IMR-90 (cell line): ENCODE results near the gene ANXA4. TPM values are rescaled to one million over a fixed set of nuclear protein-coding genes. Genes with fewer than 3 reads are reported as not detected.

Experiments used
- ATAC-seq: fragments of 200-7000 bp; cut with Tn5 transposase; 2 replicates; pipeline ENCODE4 v1.9.1; 2020; ENCODE audit warnings: low read depth, mild to moderate bottlenecking, moderate library complexity
- BruUV-seq: library from RNA; stranded (reverse); fragments of 400-500 nt; replicated peaks from 2 replicates; lab custom pipeline; 2021; lab: Mats Ljungman, UMichigan
- CTCF ChIA-PET: fragments of 300-600 bp; formaldehyde crosslinking; extraction: SDS; loops from one replicate; lab custom pipeline; 2021; ENCODE audit warnings: antibody characterized with exemption; lab: Yijun Ruan, JAX
- POLR2A ChIA-PET: fragments of 300-600 bp; sonication (Branson Sonifier 250); formaldehyde crosslinking; loops from one replicate; lab custom pipeline; 2022; ENCODE audit warnings: antibody characterized with exemption; ENCODE audit not compliant: unreplicated experiment; lab: Charles Lee
- DNase-seq: peaks from one replicate; pipeline ENCODE4 v3.0.0; 2013
- H2AFZ ChIP-seq: replicated peaks from 2 replicates; pipeline ENCODE3; 2013; ENCODE audit warnings: low read length, mild to moderate bottlenecking; ENCODE audit not compliant: poor library complexity
- H2AK5ac ChIP-seq: 2 replicates; pipeline ENCODE4 v1.6.1; 2013; ENCODE audit warnings: low read depth, low read length, inconsistent platforms
- H2AK9ac ChIP-seq: replicated peaks from 2 replicates; pipeline ENCODE3; 2013; ENCODE audit warnings: mild to moderate bottlenecking, low read depth, low read length, moderate library complexity; ENCODE audit not compliant: poor library complexity
- H2BK120ac ChIP-seq: 2 replicates; pipeline ENCODE4 v1.6.1; 2013; ENCODE audit warnings: low read depth, low read length, inconsistent platforms
- H2BK15ac ChIP-seq: 3 replicates; pipeline ENCODE4 v1.6.1; 2013; ENCODE audit warnings: low read depth, low read length, inconsistent platforms
- H2BK20ac ChIP-seq: 2 replicates; pipeline ENCODE4 v1.6.1; 2013; ENCODE audit warnings: low read depth, mild to moderate bottlenecking, inconsistent platforms, low read length, moderate library complexity
- H2BK5ac ChIP-seq: 2 replicates; pipeline ENCODE4 v1.6.1; 2013; ENCODE audit warnings: mild to moderate bottlenecking, low read depth, low read length, inconsistent platforms; ENCODE audit not compliant: poor library complexity, severe bottlenecking
- H3K14ac ChIP-seq: replicated peaks from 2 replicates; pipeline ENCODE4 v1.6.1; 2013; ENCODE audit warnings: low read depth, low read length, inconsistent platforms
- H3K18ac ChIP-seq: 2 replicates; pipeline ENCODE4 v1.6.1; 2013; ENCODE audit warnings: low read depth, low read length, control low read depth
- H3K23ac ChIP-seq: 2 replicates; pipeline ENCODE4 v1.6.1; 2013; ENCODE audit warnings: low read depth, low read length, inconsistent platforms
- H3K27ac ChIP-seq: 2 replicates; pipeline ENCODE4 v1.5.1; 2013; ENCODE audit warnings: mild to moderate bottlenecking, control low read depth, low read length; ENCODE audit not compliant: insufficient read depth
- H3K27me3 ChIP-seq: 2 replicates; pipeline ENCODE4 v1.6.1; 2013; ENCODE audit warnings: low read length; ENCODE audit not compliant: control insufficient read depth, insufficient read depth
- H3K36me3 ChIP-seq: 2 replicates; pipeline ENCODE4 v1.6.1; 2013; ENCODE audit warnings: low read length, mixed read lengths; ENCODE audit not compliant: control insufficient read depth, insufficient read depth
- H3K4ac ChIP-seq: 2 replicates; pipeline ENCODE4 v1.6.1; 2013; ENCODE audit warnings: low read depth, low read length, inconsistent platforms
- H3K4me1 ChIP-seq: 2 replicates; pipeline ENCODE4 v1.6.1; 2013; ENCODE audit warnings: low read length, mixed read lengths; ENCODE audit not compliant: control insufficient read depth, insufficient read depth
- H3K4me2 ChIP-seq: 2 replicates; pipeline ENCODE4 v1.6.1; 2013; ENCODE audit warnings: low read depth, mild to moderate bottlenecking, control low read depth, low read length, moderate library complexity
- H3K4me3 ChIP-seq: 2 replicates; pipeline ENCODE4 v1.5.1; 2013; ENCODE audit warnings: low read depth, mild to moderate bottlenecking, control low read depth, low read length, moderate library complexity; ENCODE audit not compliant: insufficient read depth
- H3K56ac ChIP-seq: 2 replicates; pipeline ENCODE4 v1.6.1; 2013; ENCODE audit warnings: low read length, inconsistent platforms; ENCODE audit not compliant: insufficient read depth; ENCODE audit errors: extremely low read depth
- H3K79me1 ChIP-seq, 2 experiments: 2 replicates each; pipeline ENCODE4 v1.6.1; 2013; ENCODE audit warnings: low read length in 2 of 2, inconsistent platforms in 1 of 2, low read depth in 1 of 2
- H3K9ac ChIP-seq: 2 replicates; pipeline ENCODE4 v1.6.1; 2013; ENCODE audit warnings: low read depth, low read length, control low read depth
- H3K9me1 ChIP-seq: 2 replicates; pipeline ENCODE4 v1.6.1; 2013; ENCODE audit warnings: low read length, inconsistent platforms; ENCODE audit not compliant: insufficient read depth
- H3K9me3 ChIP-seq: 2 replicates; pipeline ENCODE4 v1.6.1; 2013; ENCODE audit warnings: low read length; ENCODE audit not compliant: control insufficient read depth, insufficient read depth
- H4K20me1 ChIP-seq: 2 replicates; pipeline ENCODE4 v1.6.1; 2013; ENCODE audit warnings: low read length, inconsistent platforms; ENCODE audit not compliant: insufficient read depth
- H4K5ac ChIP-seq: 2 replicates; pipeline ENCODE4 v1.6.1; 2013; ENCODE audit warnings: mild to moderate bottlenecking, low read depth, low read length, control low read depth
- H4K8ac ChIP-seq, 2 experiments: 2 replicates each; pipeline ENCODE4 v1.6.1; 2013; ENCODE audit warnings: low read depth in 2 of 2, low read length in 2 of 2, control low read depth in 1 of 2, inconsistent platforms in 1 of 2
- H4K91ac ChIP-seq: 2 replicates; pipeline ENCODE4 v1.6.1; 2013; ENCODE audit warnings: low read depth, low read length, inconsistent platforms; ENCODE audit not compliant: insufficient read depth
- BHLHE40 ChIP-seq: fragments of 150-350 bp; IDR thresholded peaks from 2 replicates; pipeline ENCODE4 v1.6.1; 2016; ENCODE audit warnings: mild to moderate bottlenecking, low read depth, low read length
- CEBPB ChIP-seq: IDR thresholded peaks from 2 replicates; pipeline ENCODE4 v1.6.1; 2012; ENCODE audit warnings: low read depth, low read length, improper control_type of control experiment
- CHD1 ChIP-seq: IDR thresholded peaks from 2 replicates; pipeline ENCODE4 v1.6.1; 2012; ENCODE audit warnings: low read depth, low read length, improper control_type of control experiment
- FOS ChIP-seq: fragments of 150-350 bp; IDR thresholded peaks from 2 replicates; pipeline ENCODE4 v1.6.1; 2016; ENCODE audit warnings: low read depth, low read length
- MAFK ChIP-seq: IDR thresholded peaks from 2 replicates; pipeline ENCODE4 v1.6.1; 2012; ENCODE audit warnings: low read depth, low read length, improper control_type of control experiment
- MAZ ChIP-seq: IDR thresholded peaks from 2 replicates; pipeline ENCODE4 v1.6.1; 2012; ENCODE audit warnings: low read depth, mild to moderate bottlenecking, low read length, improper control_type of control experiment, moderate library complexity, borderline replicate concordance
- MXI1 ChIP-seq: IDR thresholded peaks from 2 replicates; pipeline ENCODE4 v1.6.1; 2012; ENCODE audit warnings: low read depth, mild to moderate bottlenecking, low read length, moderate library complexity, borderline replicate concordance
- NFE2L2 ChIP-seq: fragments of 150-350 bp; IDR thresholded peaks from 2 replicates; pipeline ENCODE4 v1.6.1; 2016; ENCODE audit warnings: low read depth, mild to moderate bottlenecking, low read length
- POLR2A ChIP-seq: IDR thresholded peaks from 2 replicates; pipeline ENCODE4 v1.6.1; 2012; ENCODE audit warnings: mild to moderate bottlenecking, low read depth, low read length
- RAD21 ChIP-seq: IDR thresholded peaks from 2 replicates; pipeline ENCODE4 v1.6.1; 2012; ENCODE audit warnings: low read length, improper control_type of control experiment
- RCOR1 ChIP-seq: IDR thresholded peaks from 2 replicates; pipeline ENCODE4 v1.6.1; 2012; ENCODE audit warnings: mild to moderate bottlenecking, low read length, improper control_type of control experiment; ENCODE audit not compliant: insufficient replicate concordance
- RFX5 ChIP-seq: IDR thresholded peaks from 2 replicates; pipeline ENCODE4 v1.8.0; 2012; ENCODE audit warnings: low read depth, mild to moderate bottlenecking, low read length, moderate library complexity
- SMC3 ChIP-seq: fragments of 150-350 bp; IDR thresholded peaks from 2 replicates; pipeline ENCODE4 v1.6.1; 2016; ENCODE audit warnings: low read depth, mild to moderate bottlenecking, antibody characterized with exemption, low read length, moderate library complexity
- WGBS, 2 experiments: methylation state at CpG; one replicate each; pipeline versions ENCODE4 v1.1.5 to v1.1.7; 2013; ENCODE audit warnings: missing lambda C conversion rate in 2 of 2; ENCODE audit not compliant: insufficient read length in 1 of 2; ENCODE audit errors: extremely low coverage in 2 of 2; 5-methylcytosine and 5-hydroxymethylcytosine counted together
- dilution Hi-C: fragments of 300-500 bp; cut with HindIII; formaldehyde crosslinking; loops from one replicate; pipeline ENCODE4 v1.14.3; 2018; ENCODE audit warnings: low sequenced_read_pairs; ENCODE audit not compliant: unreplicated experiment
- in situ Hi-C: fragments of 300-500 bp; cut with MboI; formaldehyde crosslinking; loops from 3 replicates; pipeline ENCODE4 v1.14.3; 2019; ENCODE audit warnings: low sequenced_read_pairs, inconsistent platforms, mixed read lengths
- intact Hi-C: fragments of 100-400 bp; cut with micrococcal nuclease; formaldehyde crosslinking; loops from 2 replicates; pipeline ENCODE4 v1.10.0; 2022
- polyA plus RNA-seq, 3 experiments: library from polyadenylated mRNA; depleted of rRNA; stranded (reverse); fragments of >200 nt; gene quantifications; 2 replicates each; pipeline ENCODE4 v1.2.3, GENCODE V29; 2012; ENCODE audit warnings: low replicate concordance in 1 of 3
- total RNA-seq: library from RNA; depleted of rRNA; stranded (reverse); fragments of >200 nt; gene quantifications from 2 replicates; pipeline ENCODE4 v1.2.3, GENCODE V29; 2012
- TF ChIP-seq, protein P1 (sequence below): fragments of 150-350 bp; IDR thresholded peaks from 2 replicates; pipeline ENCODE4 v1.6.1; 2016; ENCODE audit warnings: low read depth, mild to moderate bottlenecking, low read length, moderate library complexity, borderline replicate concordance
- TF ChIP-seq, protein P2 (sequence below): fragments of 150-350 bp; IDR thresholded peaks from 2 replicates; pipeline ENCODE4 v1.6.1; 2017; ENCODE audit warnings: mild to moderate bottlenecking, antibody characterized with exemption, low read length, low read depth
- TF ChIP-seq, protein P3 (sequence below): conservative IDR thresholded peaks from 2 replicates; pipeline ENCODE4 v1.5.1; 2012; ENCODE audit warnings: mild to moderate bottlenecking, low read depth, low read length, improper control_type of control experiment

ANXA4 gene
- total and polyA plus RNA-seq, 2 of the 4 experiments (the other 2 are of a cell fraction): 22.2 to 72.0 TPM

DNA sequence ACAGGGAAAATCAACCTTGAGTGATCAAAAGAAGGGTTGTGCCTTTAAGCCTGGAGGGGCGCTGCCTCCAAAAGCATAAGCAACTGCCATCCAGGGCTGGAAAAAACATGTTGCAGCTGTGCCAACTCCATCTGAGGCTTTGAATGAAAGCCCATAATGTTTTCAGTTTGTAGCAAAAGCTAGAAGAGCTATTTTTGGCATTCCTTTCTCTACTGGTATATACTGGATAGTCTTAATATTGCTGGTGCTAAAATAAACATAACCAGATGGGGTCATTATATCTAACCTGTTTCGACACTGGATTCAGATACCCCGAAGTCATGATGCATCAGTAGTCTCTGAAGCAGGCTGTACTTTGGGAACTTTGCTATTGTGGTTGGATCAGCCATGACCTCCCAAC lies 25.1 kb downstream of the ANXA4 start:
- Histone ChIP-seq H2AK9ac (no peak overlapping the region), H3K27ac (peak overlapping the region; percentile 75; the same call in 1 of the 2 replicates), H3K27me3 (no peaks in the 10 kb centered on the region), H3K36me3 (peaks cover 1% of the 10 kb centered on the region; the same call in 1 of the 2 replicates), H2AK5ac (no peak overlapping the region), H3K23ac (no peak overlapping the region), H3K4me1 (peaks cover 14% of the 10 kb centered on the region), H3K9me3 (no peaks in the 10 kb centered on the region), H4K5ac (no peak overlapping the region), H3K4ac (peak overlapping the region; percentile 77; the same call in 1 of the 2 replicates), H3K14ac (no peak overlapping the region), H3K18ac (no peak overlapping the region), H3K9me1 (peaks cover 12% of the 10 kb centered on the region), H2BK5ac (peak overlapping the region; percentile 18), H3K56ac (no peak overlapping the region), H4K91ac (no peak overlapping the region; the same call in 1 of the 2 replicates), H2BK120ac (no peak overlapping the region), H2BK20ac (no peak overlapping the region), H2BK15ac (no peak overlapping the region), H4K8ac (no peak overlapping the region), H3K4me3 (no peak overlapping the region), H4K20me1 (peaks cover 8% of the 10 kb centered on the region; the same call in 1 of the 2 replicates), H3K9ac (no peak overlapping the region), H2AFZ (no peak overlapping the region), H3K4me2 (peak overlapping the region; percentile 14), H3K79me1 (peaks cover 29 to 67% of the 10 kb centered on the region in 2 experiments)
- dilution Hi-C loops: no loop called here
- ATAC-seq (peak; percentile 88), DNase-seq (peak; percentile 92)
- intact Hi-C loops: no loop called here
- no TSS peak for BruUV-seq
- POLR2A ChIA-PET: no interaction called here
- WGBS, 2 experiments: no CpG with 5 or more reads among the region's 3 CpGs
- in situ Hi-C loops: no loop called here
- no peak for TF ChIP-seq MAZ
- TF ChIP-seq, protein P1, sequence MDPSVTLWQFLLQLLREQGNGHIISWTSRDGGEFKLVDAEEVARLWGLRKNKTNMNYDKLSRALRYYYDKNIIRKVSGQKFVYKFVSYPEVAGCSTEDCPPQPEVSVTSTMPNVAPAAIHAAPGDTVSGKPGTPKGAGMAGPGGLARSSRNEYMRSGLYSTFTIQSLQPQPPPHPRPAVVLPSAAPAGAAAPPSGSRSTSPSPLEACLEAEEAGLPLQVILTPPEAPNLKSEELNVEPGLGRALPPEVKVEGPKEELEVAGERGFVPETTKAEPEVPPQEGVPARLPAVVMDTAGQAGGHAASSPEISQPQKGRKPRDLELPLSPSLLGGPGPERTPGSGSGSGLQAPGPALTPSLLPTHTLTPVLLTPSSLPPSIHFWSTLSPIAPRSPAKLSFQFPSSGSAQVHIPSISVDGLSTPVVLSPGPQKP: no peak
- TF ChIP-seq, protein P2, sequence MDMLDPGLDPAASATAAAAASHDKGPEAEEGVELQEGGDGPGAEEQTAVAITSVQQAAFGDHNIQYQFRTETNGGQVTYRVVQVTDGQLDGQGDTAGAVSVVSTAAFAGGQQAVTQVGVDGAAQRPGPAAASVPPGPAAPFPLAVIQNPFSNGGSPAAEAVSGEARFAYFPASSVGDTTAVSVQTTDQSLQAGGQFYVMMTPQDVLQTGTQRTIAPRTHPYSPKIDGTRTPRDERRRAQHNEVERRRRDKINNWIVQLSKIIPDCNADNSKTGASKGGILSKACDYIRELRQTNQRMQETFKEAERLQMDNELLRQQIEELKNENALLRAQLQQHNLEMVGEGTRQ: no peak
- no peak for TF ChIP-seq RFX5
- no peak for TF ChIP-seq MXI1
- peak; percentile 76 for TF ChIP-seq CEBPB
- TF ChIP-seq RCOR1: no peak
- TF ChIP-seq POLR2A: no peak
- no peak for TF ChIP-seq BHLHE40
- peak; percentile 17; the same call in 1 of the 2 replicates for TF ChIP-seq RAD21
- no peak for TF ChIP-seq MAFK
- no peak for TF ChIP-seq CHD1
- TF ChIP-seq NFE2L2: peak; percentile 87; the same call in 1 of the 2 replicates
- no peak for TF ChIP-seq SMC3
- TF ChIP-seq FOS: no peak
- TF ChIP-seq, protein P3, sequence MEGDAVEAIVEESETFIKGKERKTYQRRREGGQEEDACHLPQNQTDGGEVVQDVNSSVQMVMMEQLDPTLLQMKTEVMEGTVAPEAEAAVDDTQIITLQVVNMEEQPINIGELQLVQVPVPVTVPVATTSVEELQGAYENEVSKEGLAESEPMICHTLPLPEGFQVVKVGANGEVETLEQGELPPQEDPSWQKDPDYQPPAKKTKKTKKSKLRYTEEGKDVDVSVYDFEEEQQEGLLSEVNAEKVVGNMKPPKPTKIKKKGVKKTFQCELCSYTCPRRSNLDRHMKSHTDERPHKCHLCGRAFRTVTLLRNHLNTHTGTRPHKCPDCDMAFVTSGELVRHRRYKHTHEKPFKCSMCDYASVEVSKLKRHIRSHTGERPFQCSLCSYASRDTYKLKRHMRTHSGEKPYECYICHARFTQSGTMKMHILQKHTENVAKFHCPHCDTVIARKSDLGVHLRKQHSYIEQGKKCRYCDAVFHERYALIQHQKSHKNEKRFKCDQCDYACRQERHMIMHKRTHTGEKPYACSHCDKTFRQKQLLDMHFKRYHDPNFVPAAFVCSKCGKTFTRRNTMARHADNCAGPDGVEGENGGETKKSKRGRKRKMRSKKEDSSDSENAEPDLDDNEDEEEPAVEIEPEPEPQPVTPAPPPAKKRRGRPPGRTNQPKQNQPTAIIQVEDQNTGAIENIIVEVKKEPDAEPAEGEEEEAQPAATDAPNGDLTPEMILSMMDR: peak; percentile 31; the same call in 1 of the 2 replicates
- CTCF ChIA-PET: interaction anchor here (0.5 to 1.9 kb wide), 2 partner anchors 42 to 202 kb away, joined by 3 to 11 read pairs; no protein-coding TSS in a partner anchor
